Glutamatergic neuron (in vitro differentiated cells): ENCODE measurements around the gene LGALS9. TPM values are rescaled to one million over a fixed set of nuclear protein-coding genes. Genes with fewer than 3 reads are reported as not detected.
"Not testable (repeated sequence)": the region's sequence is repeated elsewhere in the genome, so short reads cannot be mapped to it uniquely, and the experiment has no call there.

ENCODE experiments used
- DNase-seq: peaks from one replicate; pipeline ENCODE4 v3.0.0; 2022
- H3K27ac Mint-ChIP-seq: one replicate; pipeline ENCODE4 v1.8.0; 2020; ENCODE audit warnings: mild to moderate bottlenecking, mixed read lengths, inconsistent platforms; ENCODE audit not compliant: unreplicated experiment
- H3K27me3 Mint-ChIP-seq: one replicate; pipeline ENCODE4 v1.8.0; 2020; ENCODE audit warnings: mild to moderate bottlenecking, moderate library complexity, mixed read lengths, inconsistent platforms; ENCODE audit not compliant: unreplicated experiment
- H3K36me3 Mint-ChIP-seq: one replicate; pipeline ENCODE4 v1.8.0; 2020; ENCODE audit warnings: mild to moderate bottlenecking, mixed read lengths, inconsistent platforms; ENCODE audit not compliant: unreplicated experiment
- H3K4me1 Mint-ChIP-seq: one replicate; pipeline ENCODE4 v1.8.0; 2020; ENCODE audit warnings: mild to moderate bottlenecking, low read depth, mixed read lengths, inconsistent platforms; ENCODE audit not compliant: unreplicated experiment
- H3K4me3 Mint-ChIP-seq: one replicate; pipeline ENCODE4 v1.8.0; 2020; ENCODE audit warnings: mild to moderate bottlenecking, mixed read lengths, inconsistent platforms; ENCODE audit not compliant: unreplicated experiment
- H3K9me3 Mint-ChIP-seq: one replicate; pipeline ENCODE4 v1.8.0; 2020; ENCODE audit warnings: mild to moderate bottlenecking, moderate library complexity, mixed read lengths, inconsistent platforms; ENCODE audit not compliant: unreplicated experiment
- CTCF ChIP-seq: fragments of 200-600 bp; sonication (generic); IDR thresholded peaks from one replicate; pipeline ENCODE4 v1.5.0; 2021; ENCODE audit not compliant: partially characterized antibody, unreplicated experiment
- total RNA-seq: library from RNA; stranded (reverse); fragmentation: NEBNext Ultra II Directional; extraction: Animal tissue kit (Norgen Biotek cat#: 25700); gene quantifications from one replicate; pipeline ENCODE4 v1.2.1, GENCODE V29; 2021; ENCODE audit not compliant: unreplicated experiment

The LGALS9 gene
- total RNA-seq, 1 donor from 2014 or later, result 6.5 TPM

DNA sequence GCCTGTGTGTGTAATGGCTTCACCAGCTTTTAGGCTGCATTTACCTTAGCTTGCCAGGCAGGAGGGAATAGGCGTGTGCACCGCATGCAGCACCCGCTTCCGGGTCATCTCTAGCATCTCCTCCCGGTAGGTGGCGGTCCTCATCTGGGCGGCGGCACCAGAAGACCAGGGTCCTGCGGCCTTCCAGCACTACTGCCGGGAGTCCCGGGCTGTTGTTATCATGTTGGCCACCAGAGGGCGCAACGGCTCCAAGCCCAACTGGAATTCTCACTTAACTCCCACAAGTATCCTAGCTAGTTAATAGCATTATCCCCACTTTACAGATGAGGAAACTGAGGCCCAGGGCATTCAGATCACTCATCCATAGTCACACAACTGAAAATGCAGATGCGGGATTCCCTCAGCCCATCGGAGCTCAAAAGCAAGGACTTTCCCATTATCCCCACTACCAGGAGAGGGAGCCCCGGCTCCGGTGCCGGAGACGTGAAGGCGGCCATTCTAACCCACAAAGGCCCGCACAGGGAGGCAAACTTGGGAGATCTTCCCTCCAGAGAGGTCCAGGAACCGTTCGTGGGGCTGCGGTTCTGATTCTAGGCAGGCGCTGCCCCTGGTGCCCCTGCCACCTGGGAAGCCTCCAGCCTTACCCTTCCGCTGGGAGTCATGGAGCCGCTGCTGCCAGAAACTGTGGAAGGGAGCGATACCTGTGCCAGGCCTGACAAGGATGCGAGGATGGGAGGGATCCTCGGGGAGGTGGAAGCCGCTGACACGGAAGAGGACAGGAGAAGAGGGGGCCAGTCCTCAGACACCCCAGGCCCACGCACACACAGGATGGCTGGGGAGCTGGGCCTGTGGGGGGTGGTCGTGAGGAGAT is 23.9 kb downstream of the LGALS9 start:
- Mint-ChIP-seq H3K9me3 (no peaks in the 10 kb centered on the region), H3K27me3 (peaks cover 3% of the 10 kb centered on the region), H3K4me1 (peaks cover 13% of the 10 kb centered on the region), H3K36me3 (no peaks in the 10 kb centered on the region), H3K27ac (no peak overlapping the region), H3K4me3 (no peak overlapping the region)
- TF ChIP-seq CTCF, result peak; percentile 98
- DNase-seq, result peak; percentile 89

DNA sequence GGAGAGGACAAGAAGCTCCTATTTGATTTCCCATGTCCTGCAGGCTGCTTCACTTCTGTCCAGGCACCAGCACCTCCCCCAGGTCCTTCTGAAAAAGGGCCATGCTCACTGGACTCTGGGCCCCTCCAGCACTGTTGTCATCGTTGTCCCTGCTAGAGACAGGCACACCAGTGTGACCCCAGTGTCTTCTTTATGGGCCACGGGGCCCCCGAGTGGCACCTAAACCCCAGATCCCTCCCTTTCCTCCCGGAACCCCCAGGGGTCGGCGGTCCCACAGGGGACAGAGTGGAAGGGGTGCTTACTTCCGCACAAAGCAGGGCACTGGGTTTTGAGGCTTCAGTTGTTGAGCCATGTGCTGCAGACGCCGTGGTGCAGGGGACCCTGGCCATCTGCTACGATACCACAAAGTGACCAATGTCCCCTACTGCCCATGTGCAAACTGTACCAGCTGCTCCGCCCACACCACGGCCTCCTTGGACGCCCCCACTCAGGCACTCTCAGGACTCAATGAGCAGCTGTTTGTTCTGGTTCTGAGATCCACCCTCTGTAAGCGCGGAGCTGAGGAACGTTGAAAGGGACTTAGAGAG is 24.6 kb downstream of the LGALS9 start:
- not testable (repeated sequence) for DNase-seq, H3K27ac Mint-ChIP-seq, H3K4me3 Mint-ChIP-seq, H3K9me3 Mint-ChIP-seq, H3K36me3 Mint-ChIP-seq, H3K27me3 Mint-ChIP-seq
- H3K4me1 Mint-ChIP-seq, result peaks cover 11% of the 10 kb centered on the region

DNA sequence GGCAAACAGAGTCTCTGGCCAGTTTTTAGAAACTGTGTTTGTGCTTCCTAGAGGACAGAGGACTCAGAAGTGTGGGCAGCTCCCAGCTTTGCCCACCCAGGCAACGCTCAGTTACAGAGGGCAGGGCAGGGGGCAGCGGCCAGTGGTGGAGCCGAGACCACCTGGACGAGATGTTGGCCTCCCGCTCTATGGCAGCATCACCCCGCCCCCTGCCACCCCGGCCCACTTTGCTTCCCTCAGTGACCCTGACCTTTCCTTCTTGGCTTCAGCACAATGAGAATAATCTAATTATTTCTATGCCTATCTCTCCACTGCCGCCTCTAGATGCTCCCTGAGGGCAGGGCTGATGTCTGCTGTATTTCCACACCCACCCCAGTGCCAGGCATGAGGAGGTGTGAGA is 25.6 kb downstream of the LGALS9 start:
- H3K27ac Mint-ChIP-seq, H3K9me3 Mint-ChIP-seq, H3K27me3 Mint-ChIP-seq, H3K4me1 Mint-ChIP-seq, DNase-seq, H3K36me3 Mint-ChIP-seq, H3K4me3 Mint-ChIP-seq: not testable (repeated sequence)

GRCh38 chr17:27657620-27658019 is 26.6 kb downstream of the LGALS9 start:
- H3K4me3 Mint-ChIP-seq, result no peak overlapping the region
- no peak for DNase-seq
- TF ChIP-seq CTCF, result no peak
- H3K27ac Mint-ChIP-seq, result no peak overlapping the region
- H3K4me1 Mint-ChIP-seq, result no peaks in the 10 kb centered on the region
- no peaks in the 10 kb centered on the region for H3K9me3 Mint-ChIP-seq
- peaks cover 3% of the 10 kb centered on the region for H3K27me3 Mint-ChIP-seq
- H3K36me3 Mint-ChIP-seq, result no peaks in the 10 kb centered on the region

DNA sequence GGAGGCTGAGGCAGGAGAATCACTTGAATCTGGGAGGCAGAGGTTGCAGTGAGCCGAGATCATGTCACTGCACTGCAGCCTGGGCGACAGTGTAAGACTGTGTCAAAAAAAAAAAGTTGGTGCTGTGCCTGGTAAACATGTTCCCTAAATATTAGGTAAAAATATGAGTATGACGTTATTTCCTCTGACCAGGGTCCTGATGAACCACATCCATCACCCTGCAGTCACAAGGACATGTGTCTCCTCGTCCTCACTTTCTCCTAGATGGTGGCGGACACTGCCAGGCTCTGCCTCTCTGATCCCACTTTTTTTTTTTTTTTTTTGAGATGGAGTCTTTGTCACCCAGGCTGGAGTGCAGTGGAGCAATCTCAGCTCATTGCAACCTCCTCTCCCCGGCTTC is 28.7 kb downstream of the LGALS9 start:
- H3K4me3 Mint-ChIP-seq, result no peak overlapping the region
- no peak for TF ChIP-seq CTCF
- H3K27me3 Mint-ChIP-seq, result peaks cover 3% of the 10 kb centered on the region
- no peak overlapping the region for H3K27ac Mint-ChIP-seq
- peaks cover 2% of the 10 kb centered on the region for H3K9me3 Mint-ChIP-seq
- no peak for DNase-seq
- H3K4me1 Mint-ChIP-seq, result no peaks in the 10 kb centered on the region
- no peaks in the 10 kb centered on the region for H3K36me3 Mint-ChIP-seq

DNA sequence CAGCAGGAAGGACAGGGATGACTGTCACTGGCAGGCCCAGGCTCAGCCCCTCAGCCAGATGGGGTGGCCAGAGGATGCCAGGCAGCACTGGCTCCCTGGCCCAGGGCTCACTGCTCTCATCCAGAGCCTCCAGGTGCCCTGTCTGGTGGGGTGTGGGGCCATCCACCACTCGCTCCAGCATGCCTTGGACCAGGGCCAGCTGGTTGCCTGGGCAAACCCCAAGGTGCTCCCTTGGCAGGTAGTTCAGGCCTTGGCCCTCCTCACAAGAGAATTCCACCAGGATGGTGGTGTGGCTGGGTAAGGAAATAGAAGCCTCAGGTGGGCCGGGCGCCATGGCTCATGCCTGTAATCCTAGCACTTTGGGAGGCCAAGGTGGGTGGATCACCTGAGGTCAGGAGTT is 29.4 kb downstream of the LGALS9 start:
- peak; percentile 3 for DNase-seq
- no peak for TF ChIP-seq CTCF

More for the DNA sequence above, 29.4 kb downstream of the LGALS9 start:
- no peaks in the 10 kb centered on the region for H3K36me3 Mint-ChIP-seq
- no peak overlapping the region for H3K4me3 Mint-ChIP-seq
- H3K27ac Mint-ChIP-seq, result no peak overlapping the region
- H3K4me1 Mint-ChIP-seq, result no peaks in the 10 kb centered on the region
- peaks cover 3% of the 10 kb centered on the region for H3K27me3 Mint-ChIP-seq
- peaks cover 2% of the 10 kb centered on the region for H3K9me3 Mint-ChIP-seq
